ENCODE results near the gene EPB42. TPM values are rescaled to one million over a fixed set of nuclear protein-coding genes. Genes with fewer than 3 reads are reported as not detected.

The EPB42 gene
- total RNA-seq, 1 experiment from 2014 or later, result not detected

- WGBS (ENCODE audit: extremely low coverage, insufficient read length, low lambda C conversion rate), result no CpG with 5 or more reads among the region's 9 CpGs
- no peaks in the 10 kb centered on the region for H3K9me3 ChIP-seq (ENCODE audit: control insufficient read depth, low read depth, low read length)
- no peak overlapping the region for H3K27ac Mint-ChIP-seq
- no peak overlapping the region for H2AK5ac ChIP-seq (ENCODE audit: insufficient read length, low read length)
- H2BK15ac ChIP-seq (ENCODE audit: low read depth, low read length), result no peak overlapping the region
- H4K91ac ChIP-seq (ENCODE audit: insufficient read length, low read depth, low read length), result no peak overlapping the region
- no peaks in the 10 kb centered on the region; a peak in 1 of 7 replicates for H3K36me3 Mint-ChIP-seq (ENCODE audit: insufficient read depth in 1 of 3, low read depth in 3 of 3)
- H3K27me3 ChIP-seq (ENCODE audit: insufficient read depth, low read length), result no peaks in the 10 kb centered on the region
- no peak overlapping the region for H2BK12ac ChIP-seq (ENCODE audit: insufficient read length, low read depth, low read length)
- no peak overlapping the region for H4K8ac ChIP-seq (replicated peaks; ENCODE audit: insufficient read length, low read depth, low read length)
- H3K27me3 Mint-ChIP-seq (ENCODE audit: low read depth), result peaks cover 14% of the 10 kb centered on the region
- H3T11ph ChIP-seq (ENCODE audit: low read length), result no peak overlapping the region
- no peaks in the 10 kb centered on the region for H4K20me1 ChIP-seq (ENCODE audit: control insufficient read depth, insufficient read depth, insufficient read length)
- H3K27ac ChIP-seq (ENCODE audit: insufficient read length, low read depth, low read length), result no peak overlapping the region
- H3K79me2 ChIP-seq (ENCODE audit: insufficient read depth, low read length), result no peaks in the 10 kb centered on the region
- no peak overlapping the region for H4K5ac ChIP-seq (ENCODE audit: insufficient read length, low read depth, low read length)
- DNase-seq, result no peak
- H3K23ac ChIP-seq (ENCODE audit: insufficient read length, low read depth, low read length), result no peak overlapping the region
- H3K79me1 ChIP-seq (ENCODE audit: insufficient read depth, low read depth, low read length, poor library complexity, severe bottlenecking), result no peaks in the 10 kb centered on the region
- H3K14ac ChIP-seq (ENCODE audit: insufficient read depth, low read length), result no peak overlapping the region
- no peaks in the 10 kb centered on the region for H3K9me3 Mint-ChIP-seq
- H2BK20ac ChIP-seq (ENCODE audit: low read depth, low read length, poor library complexity, severe bottlenecking), result no peak overlapping the region
- no peaks in the 10 kb centered on the region for H3K4me1 ChIP-seq (ENCODE audit: insufficient read depth, low read length)
- no peak overlapping the region for H2AFZ ChIP-seq (ENCODE audit: low read length)
- no peak overlapping the region for H3K18ac ChIP-seq (ENCODE audit: insufficient read length, low read depth, low read length)
- no peak for TF ChIP-seq CTCF (conservative IDR thresholded peaks at IDR 0.05)
- H3K4me2 ChIP-seq (ENCODE audit: insufficient read depth, insufficient read length, low read length), result no peak overlapping the region
- H3K4me3 Mint-ChIP-seq, result no peak overlapping the region
- no peak overlapping the region for H3K9ac ChIP-seq (ENCODE audit: extremely low read depth, insufficient read length, low read length)
- no peak overlapping the region for H3K4ac ChIP-seq (ENCODE audit: low read depth, low read length)
- H3K4me1 Mint-ChIP-seq, result peaks cover 11 to 12% of the 10 kb centered on the region in 2 experiments
- no peaks in the 10 kb centered on the region for H3K23me2 ChIP-seq (ENCODE audit: insufficient read length, low read depth, low read length, poor library complexity, severe bottlenecking)
- H2BK5ac ChIP-seq (ENCODE audit: insufficient read length, low read length), result no peak overlapping the region
- H2BK120ac ChIP-seq (ENCODE audit: low read depth, low read length, poor library complexity, severe bottlenecking), result no peak overlapping the region
- no peak overlapping the region for H3K56ac ChIP-seq (ENCODE audit: insufficient read length, low read depth, low read length)
Observed at GRCh38 chr15:43207024-43207423, 13.8 kb downstream of the EPB42 start.
